Uterus (tissue), 2 donors: Measurements from ENCODE around the gene ISG15.

Experiments
- POLR2A ChIP-seq, 2 donors: fragments of 450-650 bp; IDR thresholded peaks; one replicate each; pipeline ENCODE4 v1.6.1; 2016; ENCODE audit warnings: antibody characterized with exemption in 2 of 2, mild to moderate bottlenecking in 1 of 2, moderate library complexity in 1 of 2
- TF ChIP-seq, protein P1 (sequence below), 4 experiments: fragments of 200-600 bp in 2 of 4; fragments of 450-650 bp in 2 of 4; sonication (generic) in 2 of 4; IDR thresholded peaks; one replicate each; pipeline ENCODE4 v1.5.1; 2016 to 2019; ENCODE audit warnings: antibody characterized with exemption in 4 of 4, mild to moderate bottlenecking in 2 of 4, moderate library complexity in 1 of 4

- TF ChIP-seq, protein P1, sequence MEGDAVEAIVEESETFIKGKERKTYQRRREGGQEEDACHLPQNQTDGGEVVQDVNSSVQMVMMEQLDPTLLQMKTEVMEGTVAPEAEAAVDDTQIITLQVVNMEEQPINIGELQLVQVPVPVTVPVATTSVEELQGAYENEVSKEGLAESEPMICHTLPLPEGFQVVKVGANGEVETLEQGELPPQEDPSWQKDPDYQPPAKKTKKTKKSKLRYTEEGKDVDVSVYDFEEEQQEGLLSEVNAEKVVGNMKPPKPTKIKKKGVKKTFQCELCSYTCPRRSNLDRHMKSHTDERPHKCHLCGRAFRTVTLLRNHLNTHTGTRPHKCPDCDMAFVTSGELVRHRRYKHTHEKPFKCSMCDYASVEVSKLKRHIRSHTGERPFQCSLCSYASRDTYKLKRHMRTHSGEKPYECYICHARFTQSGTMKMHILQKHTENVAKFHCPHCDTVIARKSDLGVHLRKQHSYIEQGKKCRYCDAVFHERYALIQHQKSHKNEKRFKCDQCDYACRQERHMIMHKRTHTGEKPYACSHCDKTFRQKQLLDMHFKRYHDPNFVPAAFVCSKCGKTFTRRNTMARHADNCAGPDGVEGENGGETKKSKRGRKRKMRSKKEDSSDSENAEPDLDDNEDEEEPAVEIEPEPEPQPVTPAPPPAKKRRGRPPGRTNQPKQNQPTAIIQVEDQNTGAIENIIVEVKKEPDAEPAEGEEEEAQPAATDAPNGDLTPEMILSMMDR (IDR thresholded peaks at IDR 0.05): no peak
- TF ChIP-seq POLR2A (IDR thresholded peaks at IDR 0.05): no peak
Measured at GRCh38 chr1:1004780-1005697, 8.3 kb upstream of the ISG15 start.
